ENCODE data around the gene IMP4.

GRCh38 chr2:130339885-130340745 lies 2.6 kb upstream of the IMP4 start:
- TF ChIP-seq CTCF (conservative IDR thresholded peaks at IDR 0.05 in 1 of 2, IDR thresholded peaks at IDR 0.05 in 1 of 2; ENCODE audit: extremely low read depth in 1 of 2, insufficient read depth in 1 of 2, low read depth in 1 of 2, low read length in 2 of 2), result no peak
- no peak for TF ChIP-seq EZH2 (IDR thresholded peaks at IDR 0.05; ENCODE audit: borderline replicate concordance, low read length)

Measured in mammary epithelial cell (primary cell).